ENCODE data around the gene TGM2.

Gene TGM2

GRCh38 chr20:38167328-38167850 lies 2.3 kb upstream of the TGM2 start:
- Histone ChIP-seq H3K4me3 (ENCODE audit: low read depth, low read length) (no peak overlapping the region), H3K4me1 (ENCODE audit: control insufficient read depth, insufficient read depth, low read length) (no peaks in the 10 kb centered on the region), H3K27ac (ENCODE audit: extremely low read depth, low read depth, low read length) (no peak overlapping the region), H3K36me3 (ENCODE audit: control insufficient read depth in 2 of 2, insufficient read depth in 1 of 2, low read length in 2 of 2) (no peaks in the 10 kb centered on the region), H3K9me3 (ENCODE audit: control insufficient read depth, insufficient read depth, low read depth, low read length) (no peaks in the 10 kb centered on the region)
- ChIA-PET CTCF (interaction anchor here (0.6 to 4.9 kb wide), 12 partner anchors 15 to 504 kb away, joined by 3 to 49 read pairs (median 6); no protein-coding TSS in a partner anchor), POLR2A (no interaction called here)
- TF ChIP-seq ZBTB1 (tag by site-specific recombination; IDR thresholded peaks at IDR 0.05) = no peak
- no peak for TF ChIP-seq PRDM1 (tag by site-specific recombination; IDR thresholded peaks at IDR 0.05)
- no peak for TF ChIP-seq ZIC2 (tag by site-specific recombination; IDR thresholded peaks at IDR 0.05)
- TF ChIP-seq GLI2 (tag by site-specific recombination; IDR thresholded peaks at IDR 0.05; ENCODE audit: borderline replicate concordance, low read depth) = no peak
- TF ChIP-seq ZNF16 (tag by site-specific recombination; IDR thresholded peaks at IDR 0.05; ENCODE audit: low read depth) = no peak
- no peak for TF ChIP-seq SCRT1 (tag by site-specific recombination; IDR thresholded peaks at IDR 0.05; ENCODE audit: borderline replicate concordance)

- Histone ChIP-seq H3K27ac (ENCODE audit: extremely low read depth, low read depth, low read length) (no peak overlapping the region), H3K4me1 (ENCODE audit: control insufficient read depth, insufficient read depth, low read length) (no peaks in the 10 kb centered on the region), H3K9me3 (ENCODE audit: control insufficient read depth, insufficient read depth, low read depth, low read length) (no peaks in the 10 kb centered on the region), H3K4me3 (ENCODE audit: low read depth, low read length) (no peak overlapping the region), H3K36me3 (ENCODE audit: control insufficient read depth in 2 of 2, insufficient read depth in 1 of 2, low read length in 2 of 2) (no peaks in the 10 kb centered on the region)
- no peak for TF ChIP-seq ZNF350 (tag by site-specific recombination; IDR thresholded peaks at IDR 0.05)
- no peak for TF ChIP-seq ZNF48 (tag by site-specific recombination; IDR thresholded peaks at IDR 0.05)
- no peak for TF ChIP-seq ZNF324 (tag by site-specific recombination; IDR thresholded peaks at IDR 0.05)
- TF ChIP-seq ZNF747 (tag by site-specific recombination; IDR thresholded peaks at IDR 0.05) = no peak
- TF ChIP-seq ZNF600 (tag by site-specific recombination; IDR thresholded peaks at IDR 0.05) = peak; percentile 47
- no peak for TF ChIP-seq ZNF221 (tag by site-specific recombination; IDR thresholded peaks at IDR 0.05; ENCODE audit: borderline replicate concordance)
- CTCF ChIA-PET = interaction anchor here (0.6 to 4.9 kb wide), 14 partner anchors 8 to 330 kb away, joined by 3 to 49 read pairs (median 4); no protein-coding TSS in a partner anchor
- POLR2A ChIA-PET = no interaction called here
Measured at GRCh38 chr20:38166703-38167233, 1.7 kb upstream of the TGM2 start.

GRCh38 chr20:38165966-38166702 lies 1.1 kb upstream of the TGM2 start:
- POLR2A ChIA-PET = no interaction called here
- Histone ChIP-seq H3K4me1 (ENCODE audit: control insufficient read depth, insufficient read depth, low read length) (no peaks in the 10 kb centered on the region), H3K36me3 (ENCODE audit: control insufficient read depth in 2 of 2, insufficient read depth in 1 of 2, low read length in 2 of 2) (no peaks in the 10 kb centered on the region), H3K4me3 (ENCODE audit: low read depth, low read length) (no peak overlapping the region), H3K9me3 (ENCODE audit: control insufficient read depth, insufficient read depth, low read depth, low read length) (no peaks in the 10 kb centered on the region), H3K27ac (ENCODE audit: extremely low read depth, low read depth, low read length) (no peak overlapping the region)
- CTCF ChIA-PET = interaction anchor here (0.6 to 4.9 kb wide), 15 partner anchors 8 to 329 kb away, joined by 3 to 49 read pairs (median 4); no protein-coding TSS in a partner anchor
- TF ChIP-seq ZBTB26 (tag by site-specific recombination; optimal IDR thresholded peaks at IDR 0.05) (no peak), ZNF280C (tag by site-specific recombination; IDR thresholded peaks at IDR 0.05) (no peak), ZNF366 (tag by site-specific recombination; conservative IDR thresholded peaks at IDR 0.05) (peak; percentile 77), ZNF600 (tag by site-specific recombination; IDR thresholded peaks at IDR 0.05) (peak; percentile 99), ZBTB17 (tag by site-specific recombination; IDR thresholded peaks at IDR 0.05) (peak; percentile 78), PRDM10 (tag by site-specific recombination; IDR thresholded peaks at IDR 0.05) (no peak), ZNF660 (tag by site-specific recombination; IDR thresholded peaks at IDR 0.05) (no peak), ZXDB (tag by site-specific recombination; IDR thresholded peaks at IDR 0.05) (no peak), ZNF23 (tag by site-specific recombination; IDR thresholded peaks at IDR 0.05; ENCODE audit: borderline replicate concordance) (no peak), SCRT1 (tag by site-specific recombination; IDR thresholded peaks at IDR 0.05; ENCODE audit: borderline replicate concordance) (no peak)
